Mucosa of stomach (tissue), 1 donor: ENCODE measurements around the gene MTR.
"Not testable (repeated sequence)": the region's sequence is repeated elsewhere in the genome, so short reads cannot be mapped to it uniquely, and the experiment has no call there.

Experiments
- H3K27me3 ChIP-seq: one replicate; pipeline ENCODE4 v1.7.0; 2013; ENCODE audit warnings: mild to moderate bottlenecking, low read length; ENCODE audit not compliant: control insufficient read depth, insufficient read depth
- H3K36me3 ChIP-seq: one replicate; pipeline ENCODE4 v1.7.0; 2013; ENCODE audit warnings: low read length; ENCODE audit not compliant: control insufficient read depth, insufficient read depth
- H3K4me1 ChIP-seq: one replicate; pipeline ENCODE4 v1.7.0; 2013; ENCODE audit warnings: mild to moderate bottlenecking, low read length; ENCODE audit not compliant: control insufficient read depth, insufficient read depth
- H3K4me3 ChIP-seq: one replicate; pipeline ENCODE4 v1.7.0; 2013; ENCODE audit warnings: low read length
- H3K9ac ChIP-seq: one replicate; pipeline ENCODE4 v1.7.0; 2013; ENCODE audit warnings: mild to moderate bottlenecking, low read length, moderate library complexity
- H3K9me3 ChIP-seq: one replicate; pipeline ENCODE4 v1.7.0; 2013; ENCODE audit warnings: mild to moderate bottlenecking, low read length, moderate library complexity; ENCODE audit not compliant: control insufficient read depth
- donor health status: Pancreatic carcinoma.

The MTR gene

DNA sequence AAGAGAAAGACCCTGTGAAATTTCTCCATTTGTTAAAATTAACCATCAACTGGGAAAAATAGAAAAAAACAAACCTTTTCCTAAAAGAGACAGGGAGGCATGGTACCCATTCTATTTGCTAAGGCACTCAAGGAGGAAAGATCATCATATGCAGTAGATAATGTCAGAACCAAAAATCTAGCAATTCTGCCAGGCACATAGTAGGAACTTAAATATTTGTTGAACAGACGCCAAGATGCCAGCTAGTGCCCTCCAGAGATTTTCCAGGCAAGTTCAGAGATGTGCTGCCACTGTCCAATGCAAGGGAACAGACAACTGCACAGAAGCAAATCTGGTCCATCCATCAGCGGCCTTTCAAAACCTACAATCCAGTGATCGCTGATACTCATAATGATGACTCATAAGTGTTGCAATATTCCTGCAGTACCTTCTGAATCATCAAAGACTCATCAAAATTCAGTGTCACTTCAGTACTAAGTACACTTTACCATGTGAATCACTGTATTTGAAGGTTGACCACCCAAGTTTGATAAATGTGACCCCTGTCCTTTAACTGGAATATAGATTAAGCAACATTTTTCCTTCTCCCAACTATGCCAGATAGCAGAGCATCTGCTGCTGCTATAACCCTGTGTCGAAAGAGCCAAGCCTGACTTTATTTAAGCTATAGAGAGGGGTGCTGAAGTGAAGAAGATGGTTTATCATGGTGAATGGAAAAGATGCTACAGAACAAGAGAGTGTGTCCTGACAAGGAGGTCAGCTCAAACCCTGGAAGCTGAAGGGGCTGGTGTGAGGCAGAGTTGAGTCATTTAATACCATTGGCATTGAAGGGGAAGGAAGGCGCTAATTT lies 110.0 kb downstream of the MTR start:
- H3K4me1 ChIP-seq = no peaks in the 10 kb centered on the region
- H3K36me3 ChIP-seq = no peaks in the 10 kb centered on the region
- H3K9me3 ChIP-seq = no peaks in the 10 kb centered on the region
- no peak overlapping the region for H3K4me3 ChIP-seq
- no peaks in the 10 kb centered on the region for H3K27me3 ChIP-seq
- H3K9ac ChIP-seq = no peak overlapping the region

DNA sequence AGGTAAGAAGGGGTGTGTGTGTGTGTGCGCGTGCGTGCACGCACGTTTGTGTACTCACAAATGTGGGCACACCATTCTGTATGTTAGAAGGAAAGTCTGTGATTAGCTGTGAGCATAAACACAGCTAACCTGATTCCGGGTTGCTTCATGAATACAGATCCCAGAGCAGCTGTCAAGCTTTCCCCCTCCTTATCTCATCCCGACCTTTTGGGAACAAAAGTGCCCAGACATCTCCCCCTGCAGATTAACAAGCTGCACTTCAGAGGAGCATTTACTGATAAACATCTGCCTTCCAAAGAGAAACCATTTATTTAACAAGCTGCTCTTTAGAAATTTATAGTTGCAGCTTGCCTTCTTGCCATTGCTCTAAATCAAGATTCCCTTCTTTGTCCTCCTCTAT lies 112.1 kb downstream of the MTR start:
- no peaks in the 10 kb centered on the region for H3K9me3 ChIP-seq
- no peak overlapping the region for H3K9ac ChIP-seq
- no peaks in the 10 kb centered on the region for H3K27me3 ChIP-seq
- no peaks in the 10 kb centered on the region for H3K36me3 ChIP-seq
- H3K4me3 ChIP-seq = no peak overlapping the region
- no peaks in the 10 kb centered on the region for H3K4me1 ChIP-seq

DNA sequence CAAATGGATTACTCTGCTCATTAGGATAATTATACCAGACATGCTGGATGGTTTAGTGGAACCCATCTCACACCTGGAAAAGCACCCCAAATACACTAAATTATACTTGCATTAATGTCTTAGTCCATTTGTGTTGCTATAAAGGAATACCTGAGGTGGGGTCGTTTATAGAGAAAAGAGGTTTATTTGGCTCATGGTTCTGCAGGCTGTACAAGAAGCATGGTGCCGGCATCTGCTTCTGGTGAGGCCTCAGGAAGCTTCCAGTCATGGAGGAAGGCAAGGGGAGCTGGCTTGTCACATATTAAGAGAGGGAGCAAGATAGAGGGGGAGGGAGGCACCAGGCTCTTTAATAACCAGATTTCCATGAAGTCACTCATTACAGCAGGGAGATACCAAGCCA lies 113.6 kb downstream of the MTR start:
- Histone ChIP-seq H3K4me1 (no peaks in the 10 kb centered on the region), H3K27me3 (no peaks in the 10 kb centered on the region), H3K36me3 (no peaks in the 10 kb centered on the region), H3K9me3 (no peaks in the 10 kb centered on the region), H3K4me3 (no peak overlapping the region), H3K9ac (no peak overlapping the region)

DNA sequence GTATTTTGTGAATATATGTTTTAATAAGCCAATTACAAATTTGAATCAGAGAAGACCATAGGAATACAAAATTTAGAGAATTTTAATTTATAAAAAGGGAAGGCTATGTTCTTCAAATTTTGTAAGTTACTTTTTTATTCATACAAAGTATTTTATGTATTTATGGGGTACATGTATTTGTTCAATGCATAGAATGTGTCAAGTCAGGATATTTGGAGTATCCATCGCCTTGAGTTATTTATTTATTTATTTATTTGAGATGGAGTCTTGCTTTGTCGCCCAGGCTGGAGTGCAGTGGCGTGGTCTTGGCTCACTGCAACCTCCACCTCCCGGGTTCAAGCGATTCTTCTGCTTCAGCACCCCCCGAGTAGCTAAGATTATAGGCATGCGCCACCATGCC lies 116.0 kb downstream of the MTR start:
- H3K4me1 ChIP-seq, H3K4me3 ChIP-seq: not testable (repeated sequence)

DNA sequence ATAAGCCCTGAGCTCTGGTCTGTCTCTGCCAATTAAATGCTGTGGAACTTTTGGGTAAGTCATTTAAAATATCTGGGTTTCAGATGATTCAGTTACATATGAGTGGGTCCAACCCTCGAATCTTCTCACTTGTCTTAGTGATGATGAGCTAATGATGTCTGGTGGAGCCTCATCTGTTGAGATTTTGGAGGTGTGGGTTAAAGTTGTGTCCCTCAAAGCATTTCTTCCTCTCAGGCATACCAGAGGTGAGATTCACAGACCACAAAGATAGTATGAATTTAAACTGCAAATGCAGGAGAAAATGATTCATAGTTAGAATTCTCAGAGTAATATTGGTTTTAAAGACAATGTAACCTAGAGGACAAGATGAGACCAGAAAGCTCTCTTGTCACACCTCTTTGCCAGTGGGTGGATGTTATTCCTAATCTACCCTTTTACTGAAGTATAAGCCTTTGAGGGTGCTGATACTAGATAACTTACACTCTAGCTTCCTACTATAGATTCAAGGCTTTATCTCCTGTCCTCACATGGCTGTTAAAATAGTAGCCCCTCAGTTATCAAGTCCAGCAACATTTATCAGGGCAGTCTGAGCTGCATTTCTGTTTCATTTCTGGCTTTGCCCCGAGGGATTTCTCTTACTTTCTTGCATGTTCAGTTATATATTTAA lies 118.4 kb downstream of the MTR start:
- Histone ChIP-seq H3K27me3 (no peaks in the 10 kb centered on the region), H3K4me1 (no peaks in the 10 kb centered on the region), H3K9me3 (no peaks in the 10 kb centered on the region), H3K4me3 (no peak overlapping the region), H3K36me3 (no peaks in the 10 kb centered on the region), H3K9ac (no peak overlapping the region)

More for the DNA sequence above, 116.0 kb downstream of the MTR start:
- H3K36me3 ChIP-seq, H3K9me3 ChIP-seq, H3K27me3 ChIP-seq, H3K9ac ChIP-seq: not testable (repeated sequence)

DNA sequence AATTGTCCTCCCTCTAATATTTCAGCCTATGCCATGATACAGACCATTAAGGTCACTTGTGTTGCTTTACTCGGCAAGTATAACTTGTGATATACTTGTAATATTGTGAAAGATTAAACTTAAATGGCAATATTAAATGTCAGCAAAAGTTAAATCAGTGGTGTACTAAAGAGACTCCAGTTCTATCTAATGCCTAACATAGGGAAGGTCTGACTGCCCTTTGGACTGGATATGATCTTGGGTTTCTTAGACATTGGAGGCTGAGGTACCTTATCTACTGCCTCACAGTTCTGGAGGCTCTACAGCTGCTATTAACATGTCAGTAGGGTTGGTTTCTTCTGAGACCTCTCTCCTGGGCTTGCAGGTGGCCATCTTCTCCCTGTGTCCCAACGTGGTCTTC lies 119.3 kb downstream of the MTR start:
- Histone ChIP-seq H3K9ac (no peak overlapping the region), H3K4me3 (no peak overlapping the region), H3K27me3 (no peaks in the 10 kb centered on the region), H3K36me3 (no peaks in the 10 kb centered on the region), H3K4me1 (no peaks in the 10 kb centered on the region), H3K9me3 (no peaks in the 10 kb centered on the region)

DNA sequence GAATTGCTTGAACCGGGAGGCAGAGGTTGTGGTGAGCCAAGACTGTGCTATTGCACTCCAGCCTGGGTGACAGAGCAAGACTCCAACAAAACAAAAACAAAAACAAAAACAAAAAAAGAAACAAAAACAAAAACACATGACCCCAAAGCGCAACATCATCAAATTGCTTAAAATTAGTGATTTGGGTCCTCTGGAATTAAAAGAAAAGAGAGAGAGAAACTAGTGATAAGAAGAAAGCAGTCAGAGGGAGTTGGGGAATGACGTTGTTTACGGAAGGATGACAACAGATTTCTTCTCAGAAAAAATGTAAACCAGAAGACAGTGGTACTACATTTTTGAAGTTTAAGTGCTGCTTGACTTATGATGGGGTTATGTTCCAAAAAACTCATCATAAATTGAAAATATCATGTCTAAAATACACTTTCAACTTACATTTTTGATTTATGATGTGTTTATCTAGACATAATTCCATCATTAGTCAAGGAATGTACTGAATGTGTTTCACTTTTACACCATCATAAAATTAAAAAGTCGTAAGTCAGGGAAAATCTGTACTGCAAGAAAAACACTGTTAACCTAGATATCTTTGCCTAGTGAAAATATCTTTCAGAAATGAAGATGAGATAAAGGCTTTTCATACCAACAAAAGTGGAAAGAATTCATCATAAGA lies 121.2 kb downstream of the MTR start:
- Histone ChIP-seq H3K27me3 (no peaks in the 10 kb centered on the region), H3K36me3 (no peaks in the 10 kb centered on the region), H3K9me3 (no peaks in the 10 kb centered on the region), H3K4me1 (no peaks in the 10 kb centered on the region), H3K4me3 (no peak overlapping the region), H3K9ac (no peak overlapping the region)

DNA sequence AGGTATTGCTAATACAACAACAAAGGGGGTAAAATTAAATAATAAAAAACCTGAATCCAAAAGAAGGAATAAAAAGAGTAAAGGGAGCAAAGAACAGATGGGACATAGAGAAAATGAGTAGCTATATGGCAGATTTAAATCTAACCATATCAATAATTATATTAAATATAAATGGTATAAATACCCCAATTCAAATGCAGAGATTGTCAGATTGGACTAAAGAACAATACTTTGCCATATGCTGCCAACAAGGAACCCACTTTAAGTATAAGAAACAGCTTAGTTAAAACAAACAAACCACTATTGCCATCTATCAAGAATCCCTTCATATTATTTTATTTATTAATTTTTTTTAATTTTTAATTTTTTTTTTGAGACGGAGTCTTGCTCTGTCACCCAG lies 122.4 kb downstream of the MTR start:
- Histone ChIP-seq H3K9me3 (no peaks in the 10 kb centered on the region), H3K9ac (no peak overlapping the region), H3K4me3 (no peak overlapping the region), H3K27me3 (no peaks in the 10 kb centered on the region), H3K36me3 (no peaks in the 10 kb centered on the region), H3K4me1 (no peaks in the 10 kb centered on the region)

DNA sequence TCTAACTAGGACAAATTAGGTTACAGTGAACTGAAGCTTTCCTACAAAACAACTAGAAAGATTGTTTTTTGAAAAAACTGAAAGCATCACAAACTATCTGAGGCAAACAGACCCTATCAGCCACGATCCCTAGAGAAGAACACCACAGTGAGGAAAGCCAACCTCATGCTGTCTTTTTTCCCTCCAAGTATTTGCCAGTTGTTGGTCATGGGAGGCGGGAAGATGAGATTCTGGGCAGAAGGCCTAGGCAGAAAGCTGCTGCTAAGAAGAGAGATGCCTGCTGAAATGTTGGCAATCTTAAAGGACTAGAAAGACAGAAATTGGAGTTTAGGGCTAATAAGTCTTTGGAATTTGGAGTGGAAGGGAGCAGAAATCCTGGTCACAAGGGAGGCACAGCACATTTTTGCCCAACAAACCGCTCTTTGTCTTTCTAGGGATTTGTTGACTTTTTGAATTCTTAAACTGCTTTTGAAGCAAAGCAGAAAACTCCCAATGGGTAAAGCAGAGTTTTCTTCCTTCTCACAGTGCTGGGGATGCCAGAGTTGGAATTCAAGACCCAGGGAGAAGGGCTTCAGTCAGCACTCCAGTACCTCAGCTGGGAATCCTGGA lies 125.3 kb downstream of the MTR start:
- Histone ChIP-seq H3K4me1 (no peaks in the 10 kb centered on the region), H3K4me3 (no peak overlapping the region), H3K9ac (no peak overlapping the region), H3K27me3 (no peaks in the 10 kb centered on the region), H3K36me3 (no peaks in the 10 kb centered on the region), H3K9me3 (no peaks in the 10 kb centered on the region)

DNA sequence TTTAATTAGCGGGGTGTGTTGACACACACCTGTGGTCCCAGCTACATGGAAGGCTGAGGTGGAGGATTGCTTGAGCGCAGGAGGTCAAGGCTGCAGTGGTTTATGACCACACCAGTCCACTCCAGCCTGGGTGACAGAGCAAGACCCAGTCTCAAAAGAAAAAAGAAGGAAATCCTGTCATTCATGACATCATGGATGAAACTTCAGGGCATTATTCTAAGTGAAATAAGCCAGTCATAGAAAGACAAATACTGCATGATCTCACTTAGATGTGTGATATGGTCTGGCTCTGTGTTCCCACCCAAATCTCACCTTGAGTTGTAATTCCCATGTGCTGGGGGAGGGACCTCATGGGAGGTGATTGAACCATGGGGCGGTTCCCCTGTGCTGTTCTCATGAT lies 126.5 kb downstream of the MTR start:
- no peak overlapping the region for H3K9ac ChIP-seq
- no peaks in the 10 kb centered on the region for H3K27me3 ChIP-seq
- no peaks in the 10 kb centered on the region for H3K36me3 ChIP-seq
- no peak overlapping the region for H3K4me3 ChIP-seq
- no peaks in the 10 kb centered on the region for H3K4me1 ChIP-seq
- H3K9me3 ChIP-seq = no peaks in the 10 kb centered on the region

DNA sequence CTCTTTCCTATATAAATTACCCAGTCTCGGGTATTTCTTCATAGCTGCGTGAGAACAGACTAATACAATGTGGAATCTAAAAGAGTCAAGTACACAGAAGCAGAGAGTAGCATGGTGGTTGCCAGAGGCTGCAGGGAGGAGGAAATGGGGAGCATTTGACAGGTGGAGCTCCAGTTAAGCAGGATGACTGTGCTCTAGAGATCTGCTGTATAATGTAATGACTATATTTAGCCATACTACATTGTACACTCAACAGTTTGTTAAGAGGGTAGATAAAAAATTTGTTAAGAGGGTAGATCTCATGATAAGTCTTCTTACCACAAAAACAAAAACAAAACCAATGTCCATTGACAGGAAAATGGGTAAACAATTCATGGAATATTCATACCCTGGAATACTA lies 127.1 kb downstream of the MTR start:
- Histone ChIP-seq H3K4me1 (no peaks in the 10 kb centered on the region), H3K36me3 (no peaks in the 10 kb centered on the region), H3K4me3 (no peak overlapping the region), H3K27me3 (no peaks in the 10 kb centered on the region), H3K9ac (no peak overlapping the region), H3K9me3 (no peaks in the 10 kb centered on the region)

DNA sequence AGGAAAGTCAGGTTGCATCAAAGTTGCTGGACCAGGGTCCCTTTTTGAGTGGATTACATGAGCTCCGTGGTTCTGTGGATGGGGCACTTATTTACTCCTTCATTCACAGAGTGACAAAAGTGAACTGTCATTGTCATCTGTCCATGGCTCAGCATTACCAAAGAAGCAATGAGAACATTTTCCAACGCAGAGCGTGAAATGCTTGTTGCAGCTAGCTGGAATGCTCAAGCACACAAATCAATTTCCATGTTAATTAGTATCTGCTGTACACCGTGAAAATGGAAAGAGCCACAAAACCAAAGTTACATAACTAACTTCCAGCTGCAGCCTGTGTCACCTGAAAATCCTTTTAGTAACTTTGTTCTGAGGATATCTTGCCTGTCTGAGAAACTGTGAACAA lies 130.3 kb downstream of the MTR start:
- Histone ChIP-seq H3K9me3 (no peaks in the 10 kb centered on the region), H3K27me3 (no peaks in the 10 kb centered on the region)

More for the DNA sequence above, 130.3 kb downstream of the MTR start:
- no peaks in the 10 kb centered on the region for H3K36me3 ChIP-seq
- no peak overlapping the region for H3K9ac ChIP-seq
- H3K4me1 ChIP-seq = no peaks in the 10 kb centered on the region
- H3K4me3 ChIP-seq = no peak overlapping the region
